HG03103 (cell line): ENCODE measurements around the gene CENPK.
"Not testable (repeated sequence)": the region's sequence is repeated elsewhere in the genome, so short reads cannot be mapped to it uniquely, and the experiment has no call there.

ENCODE experiments used
- ATAC-seq: cut with Tn5 transposase; IDR thresholded peaks from one replicate; pipeline ENCODE4 v1.9.1; 2021; ENCODE audit warnings: low read depth; ENCODE audit not compliant: unreplicated experiment

The CENPK gene

GRCh38 chr5:65562731-65563701 lies at the start of gene CENPK, which contains the start of gene PPWD1:
Gene CENPK (minus strand): TSS chr5:65563168. CDS start chr5:65554907, 8,261 bp downstream.
Gene PPWD1 (plus strand): TSS chr5:65563296. CDS start chr5:65563311, 15 bp downstream.
- ATAC-seq = peak; percentile 99

- no peak for ATAC-seq
These were observed 49.4 kb upstream of the CENPK start for GRCh38 chr5:65612298-65612907.

GRCh38 chr5:65611524-65611923 lies 48.6 kb upstream of the CENPK start:
- ATAC-seq = no peak

- ATAC-seq = not testable (repeated sequence)
These were observed 38.8 kb upstream of the CENPK start for GRCh38 chr5:65601761-65602160.

- ATAC-seq = no peak
These were observed 25.7 kb upstream of the CENPK start for GRCh38 chr5:65588694-65589093.

GRCh38 chr5:65577141-65577540 lies 14.2 kb upstream of the CENPK start:
- ATAC-seq = no peak

GRCh38 chr5:65570598-65571226 lies 7.7 kb upstream of the CENPK start:
- no peak for ATAC-seq

- ATAC-seq = no peak
These were observed 3.5 kb upstream of the CENPK start for GRCh38 chr5:65566505-65566904.

GRCh38 chr5:65563777-65564176 lies 809 bp upstream of the CENPK start:
- no peak for ATAC-seq

GRCh38 chr5:65556718-65557117 lies 6.2 kb downstream of the CENPK start:
- no peak for ATAC-seq

- ATAC-seq = no peak
These were observed 6.8 kb downstream of the CENPK start for GRCh38 chr5:65556181-65556580.

- ATAC-seq = no peak
These were observed 7.7 kb downstream of the CENPK start for GRCh38 chr5:65555287-65555686.

GRCh38 chr5:65553941-65554340 lies 9.0 kb downstream of the CENPK start:
- ATAC-seq = no peak

- no peak for ATAC-seq
These were observed 14.7 kb downstream of the CENPK start for GRCh38 chr5:65548281-65548680.

- no peak for ATAC-seq
These were observed 16.8 kb downstream of the CENPK start for GRCh38 chr5:65546141-65546540.

- no peak for ATAC-seq
These were observed 18.5 kb downstream of the CENPK start for GRCh38 chr5:65544473-65544872.

GRCh38 chr5:65539827-65540226 lies 23.1 kb downstream of the CENPK start:
- no peak for ATAC-seq

- ATAC-seq = no peak
These were observed 27.4 kb downstream of the CENPK start for GRCh38 chr5:65535529-65535987.

- no peak for ATAC-seq
These were observed 32.1 kb downstream of the CENPK start for GRCh38 chr5:65530904-65531303.

GRCh38 chr5:65525726-65526125 lies 37.2 kb downstream of the CENPK start:
- no peak for ATAC-seq
